ENCODE results near the gene MYO6.
"Not testable (repeated sequence)": the region's sequence is repeated elsewhere in the genome, so short reads cannot be mapped to it uniquely, and the experiment has no call there.

Gene MYO6

DNA sequence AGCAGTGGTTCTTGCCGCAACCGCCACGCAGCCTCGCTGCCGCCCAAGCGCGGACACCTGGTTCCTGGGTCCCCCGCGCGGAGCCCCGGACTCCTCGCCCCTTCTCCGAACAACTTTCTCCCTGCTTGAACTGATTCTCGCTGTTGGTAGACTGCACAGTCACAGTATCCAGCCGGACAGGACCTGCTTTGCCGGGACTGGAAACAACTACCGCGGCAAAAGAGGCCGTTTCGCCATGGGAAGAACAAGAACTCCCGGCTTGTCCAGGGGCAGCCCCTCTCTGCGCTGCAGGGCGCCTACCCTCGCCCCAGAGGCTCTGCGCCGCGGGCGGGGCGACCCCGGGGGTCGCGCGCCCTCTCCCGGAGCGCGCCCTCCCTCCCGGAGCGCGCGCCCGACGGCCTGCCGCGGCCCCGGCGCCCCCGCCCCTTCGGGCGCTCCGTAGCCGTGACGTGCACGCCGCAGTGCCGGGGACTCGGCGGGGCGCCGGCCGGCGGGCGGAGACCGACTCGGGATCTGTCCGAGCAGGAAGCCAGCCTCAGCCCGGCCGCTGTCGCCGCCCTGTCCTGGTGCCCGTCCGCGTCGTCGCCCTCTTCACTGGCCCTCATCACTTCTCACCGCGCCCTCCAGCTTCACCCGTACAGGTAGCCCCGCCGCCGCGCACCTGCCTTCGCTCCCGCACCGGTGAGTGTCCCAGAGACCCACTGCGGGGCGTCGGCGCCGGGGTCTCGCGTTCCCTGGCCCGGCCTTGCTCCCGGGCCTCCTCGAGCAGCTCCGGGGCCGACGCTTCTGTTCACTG lies at the start of gene MYO6:
Gene MYO6, plus strand, starts transcription at position 497 of the 796 bp plus-strand sequence. CDS start 68,309 bp downstream, outside the sequence.
- DNase-seq (ENCODE audit: low read depth in 1 of 2, low spot score in 1 of 2): peak; percentile 5 to 11

GRCh38 chr6:75708334-75708733 lies 40.7 kb upstream of the MYO6 start:
- not testable (repeated sequence) for DNase-seq (ENCODE audit: low read depth in 1 of 2, low spot score in 1 of 2)

- no peak for DNase-seq (ENCODE audit: low read depth in 1 of 2, low spot score in 1 of 2)
Measured at GRCh38 chr6:75711173-75711572, 37.9 kb upstream of the MYO6 start.

- no peak for DNase-seq (ENCODE audit: low read depth in 1 of 2, low spot score in 1 of 2)
Measured at GRCh38 chr6:75719133-75719532, 29.9 kb upstream of the MYO6 start.

DNA sequence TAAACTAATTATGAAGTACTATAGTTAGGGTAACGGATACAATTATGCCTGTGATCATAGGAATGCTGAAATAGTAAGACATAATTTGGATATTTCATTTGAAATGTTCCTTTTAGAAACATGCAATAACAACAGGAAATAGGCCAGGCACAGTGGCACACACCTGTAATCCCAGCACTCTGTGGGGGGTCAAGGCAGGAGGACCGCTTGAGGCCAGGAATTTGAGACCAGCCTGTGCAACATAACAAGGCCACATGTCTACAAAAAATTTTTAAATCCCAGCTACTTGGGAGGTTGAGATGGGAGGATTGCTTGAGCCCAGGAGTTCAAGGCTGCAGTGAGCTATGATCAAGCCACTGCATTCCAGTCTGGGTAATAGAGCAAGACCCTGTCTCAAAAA lies 25.7 kb upstream of the MYO6 start:
- DNase-seq (ENCODE audit: low read depth in 1 of 2, low spot score in 1 of 2): no peak

DNA sequence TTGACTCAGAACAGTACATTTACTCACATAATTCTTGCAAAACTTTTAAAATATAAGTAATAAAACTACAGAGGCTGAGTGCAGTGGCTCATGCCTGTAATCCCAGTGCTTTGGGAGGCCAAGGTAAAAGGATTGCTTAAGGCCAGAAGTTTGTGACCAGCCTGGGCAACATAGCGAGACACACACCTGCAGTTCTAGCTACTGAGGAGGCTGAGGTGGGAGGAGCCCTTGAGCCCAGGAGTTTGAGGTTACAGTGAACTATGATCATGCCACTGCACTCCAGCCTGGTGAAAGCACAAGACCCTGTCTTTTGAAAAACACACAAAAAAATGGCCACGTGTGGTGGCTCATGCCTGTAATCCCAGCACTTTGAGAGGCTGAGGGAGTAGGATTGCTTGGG lies 21.8 kb upstream of the MYO6 start:
- DNase-seq (ENCODE audit: low read depth in 1 of 2, low spot score in 1 of 2): no peak

DNA sequence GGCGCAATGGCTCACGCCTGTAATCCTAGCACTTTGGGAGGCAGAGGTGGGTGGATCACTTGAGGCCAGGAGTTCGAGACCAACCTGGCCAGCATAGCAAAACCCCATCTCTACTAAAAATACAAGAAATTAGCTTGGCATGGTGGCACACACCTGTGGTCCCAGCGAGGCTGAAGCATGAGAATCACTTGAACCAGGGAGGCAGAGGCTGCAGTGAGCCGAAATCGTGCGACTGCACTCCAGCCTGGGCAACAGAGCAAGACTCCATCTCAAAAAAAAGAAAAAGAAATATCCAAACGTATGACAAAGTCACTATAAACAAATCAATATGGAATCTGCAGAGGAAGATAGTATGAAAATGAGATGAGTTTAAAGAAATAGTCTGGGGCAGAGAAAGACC lies 18.0 kb upstream of the MYO6 start:
- DNase-seq (ENCODE audit: low read depth in 1 of 2, low spot score in 1 of 2): not testable (repeated sequence)

- DNase-seq (ENCODE audit: low read depth in 1 of 2, low spot score in 1 of 2): no peak
Measured at GRCh38 chr6:75735491-75736186, 13.4 kb upstream of the MYO6 start.

DNA sequence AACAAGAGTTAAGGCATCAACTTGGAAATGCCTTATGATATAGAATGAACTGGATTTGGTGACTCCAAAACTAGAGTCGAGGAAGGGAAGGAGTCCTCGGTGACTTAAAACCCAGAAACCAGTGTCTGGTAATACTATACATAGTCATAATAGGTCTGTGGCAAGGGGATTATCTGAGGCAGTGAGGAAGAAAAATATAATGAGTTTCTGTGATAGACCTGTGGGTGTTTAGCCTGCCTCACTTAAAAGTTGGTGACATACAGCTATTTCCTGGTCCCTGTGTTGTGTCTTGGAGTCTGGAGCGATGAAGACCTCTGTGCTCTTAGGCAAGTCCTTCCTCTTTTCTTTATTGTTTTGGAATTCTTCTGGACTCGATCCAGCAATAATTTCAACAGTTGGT lies 5.1 kb upstream of the MYO6 start:
- no peak for DNase-seq (ENCODE audit: low read depth in 1 of 2, low spot score in 1 of 2)

- DNase-seq (ENCODE audit: low read depth in 1 of 2, low spot score in 1 of 2): no peak
Measured at GRCh38 chr6:75745404-75745803, 3.6 kb upstream of the MYO6 start.

DNA sequence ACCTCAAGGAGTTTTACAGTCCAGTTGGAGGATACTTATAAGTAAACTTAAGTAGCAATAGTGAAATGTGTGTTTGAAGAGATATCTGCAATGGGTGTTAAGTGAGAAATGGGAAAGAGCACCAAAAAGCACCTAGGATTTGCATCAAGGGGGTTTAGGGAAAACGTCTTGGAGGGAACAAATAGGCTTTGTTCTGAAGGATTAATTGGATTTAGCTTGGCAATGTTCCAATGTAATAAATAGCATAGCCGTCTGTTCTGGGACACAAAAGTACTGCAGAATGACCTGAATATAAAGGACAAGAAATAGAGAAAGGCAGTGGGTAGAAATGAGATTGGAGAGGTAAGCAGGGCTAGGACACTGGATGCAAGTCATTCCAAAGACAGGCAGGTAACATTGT lies 2.8 kb upstream of the MYO6 start:
- DNase-seq (ENCODE audit: low read depth in 1 of 2, low spot score in 1 of 2): no peak

DNA sequence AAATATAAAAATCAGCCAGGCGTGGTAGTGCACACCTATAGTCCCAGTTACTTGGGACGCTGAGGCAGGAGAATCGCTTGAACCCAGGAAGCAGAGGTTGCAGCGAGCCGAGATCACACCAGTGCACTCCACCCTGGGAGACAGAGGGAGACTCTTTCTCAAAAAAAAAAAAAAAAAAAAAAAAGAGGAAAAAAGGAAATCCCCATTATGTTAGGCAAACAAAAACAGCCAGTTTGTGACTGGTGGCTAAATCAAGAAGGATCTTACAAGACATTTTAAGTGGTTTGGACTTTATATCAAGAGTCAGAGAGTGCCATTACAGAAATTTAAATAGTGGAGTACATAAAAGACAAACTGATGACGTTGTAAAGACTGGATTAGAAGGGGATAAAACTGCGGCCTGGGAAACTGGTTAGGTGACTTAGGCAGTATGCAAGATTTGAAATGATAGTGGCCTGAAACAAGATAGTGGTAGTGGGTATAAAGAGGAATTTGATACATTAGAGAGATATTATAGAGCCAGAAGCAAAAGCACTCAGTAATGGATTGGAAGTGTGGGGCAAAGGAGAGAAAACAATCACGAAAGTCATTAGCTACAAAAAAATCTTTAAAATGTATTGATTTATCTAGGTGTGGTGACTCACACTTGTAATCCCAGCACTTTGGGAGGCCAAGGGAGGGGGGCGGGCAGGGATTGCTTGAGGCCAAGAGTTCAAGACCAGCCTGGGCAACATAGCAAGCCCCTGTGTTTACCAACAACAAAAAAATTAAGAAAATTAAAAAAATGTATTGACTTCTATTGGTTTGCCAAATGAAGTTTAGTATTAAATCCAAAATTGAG lies 1.7 kb upstream of the MYO6 start:
- DNase-seq (ENCODE audit: low read depth in 1 of 2, low spot score in 1 of 2): no peak

DNA sequence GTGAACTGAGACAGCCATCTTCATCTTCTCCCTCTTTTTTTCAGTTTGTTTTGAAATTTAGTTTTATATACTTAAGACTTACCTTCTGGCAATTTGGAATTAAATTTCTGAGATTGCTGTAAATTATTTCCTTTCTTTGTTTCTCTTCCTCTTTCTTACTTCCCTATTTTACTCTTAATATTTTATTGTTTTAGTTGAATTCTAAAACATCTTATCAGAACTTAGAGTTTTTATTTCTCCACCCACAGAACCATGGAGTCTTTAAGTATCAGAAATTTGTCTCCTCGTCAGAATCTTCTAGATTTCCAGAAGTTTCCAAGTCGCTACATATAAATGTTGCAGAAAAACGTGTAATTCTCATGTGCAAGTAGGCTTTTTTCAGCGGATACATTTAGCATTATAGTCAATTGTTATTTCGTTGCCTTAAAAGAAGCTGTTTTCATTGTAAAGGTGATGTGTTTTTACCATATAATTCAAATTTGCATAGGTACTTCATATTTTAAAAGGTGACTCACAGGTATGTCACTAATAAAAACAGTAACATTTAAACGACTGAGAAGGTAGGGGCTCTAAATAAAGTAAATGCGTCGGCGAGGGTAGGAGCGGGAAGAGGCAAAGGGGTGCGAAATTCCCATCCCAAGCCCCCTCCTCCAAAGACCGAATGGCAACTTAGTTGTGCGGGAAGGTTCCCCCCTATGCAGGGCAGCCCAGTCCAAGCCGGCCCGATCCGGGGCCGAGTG lies 866 bp upstream of the MYO6 start:
- DNase-seq (ENCODE audit: low read depth in 1 of 2, low spot score in 1 of 2): no peak

DNA sequence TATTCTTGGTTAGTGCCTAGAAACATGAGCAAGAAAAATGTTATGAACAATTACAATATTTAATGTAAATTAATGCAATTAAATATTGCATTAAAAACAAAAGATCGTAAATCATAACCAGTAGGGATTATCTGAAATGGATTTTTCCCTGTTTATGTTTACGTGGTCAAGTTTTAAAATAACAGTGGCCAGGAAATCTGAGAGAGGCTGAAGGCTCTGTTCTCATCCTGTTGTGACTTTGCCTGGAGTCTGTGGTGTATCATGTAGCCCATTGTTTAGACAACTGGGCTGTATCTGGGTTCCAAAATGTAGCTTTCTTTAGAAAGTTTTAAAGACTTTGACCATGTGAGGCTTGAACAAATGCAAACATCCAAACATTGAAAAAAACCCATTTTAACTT lies 2.4 kb downstream of the MYO6 start:
- DNase-seq (ENCODE audit: low read depth in 1 of 2, low spot score in 1 of 2): no peak

DNA sequence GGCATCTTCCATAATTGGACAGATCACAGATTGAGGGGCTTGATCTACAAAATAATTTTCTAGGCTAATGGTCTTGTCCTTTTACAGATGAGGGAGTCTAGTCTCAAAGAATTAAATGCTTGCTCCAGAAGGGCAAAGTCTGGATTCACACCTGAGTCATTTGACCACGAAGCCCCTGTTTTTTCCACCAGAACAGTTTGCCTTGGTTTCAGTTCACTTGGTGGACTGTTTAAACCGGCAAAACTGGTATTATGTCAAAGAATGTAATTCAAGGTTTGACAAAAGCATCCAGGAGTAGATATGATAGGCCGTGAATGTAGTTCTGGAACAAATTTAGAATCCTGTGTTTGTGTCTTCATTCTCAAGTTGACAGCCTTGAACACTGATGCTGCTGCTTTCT lies 3.3 kb downstream of the MYO6 start:
- no peak for DNase-seq (ENCODE audit: low read depth in 1 of 2, low spot score in 1 of 2)

DNA sequence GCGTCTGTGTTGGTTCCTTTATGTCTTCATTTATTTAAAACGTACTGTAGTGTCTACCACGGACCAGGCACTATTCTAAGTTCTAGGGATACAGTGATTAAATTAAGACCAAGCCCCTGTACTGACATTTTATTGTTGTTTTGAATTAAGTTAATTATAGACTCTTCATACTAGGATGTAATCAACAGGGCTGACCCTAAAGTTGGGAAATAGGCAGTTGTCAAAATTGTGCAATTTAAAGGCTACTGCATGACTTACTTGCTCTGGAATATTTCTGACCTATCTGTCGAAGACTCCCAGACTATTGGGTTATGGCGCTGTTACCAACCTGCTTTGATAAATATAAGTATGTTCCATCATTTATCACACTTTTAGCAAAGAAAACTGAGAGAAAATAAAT lies 6.7 kb downstream of the MYO6 start:
- no peak for DNase-seq (ENCODE audit: low read depth in 1 of 2, low spot score in 1 of 2)

GRCh38 chr6:75757295-75757694 lies 8.3 kb downstream of the MYO6 start:
- no peak for DNase-seq (ENCODE audit: low read depth in 1 of 2, low spot score in 1 of 2)

- DNase-seq (ENCODE audit: low read depth in 1 of 2, low spot score in 1 of 2): no peak
Measured at GRCh38 chr6:75758061-75758460, 9.0 kb downstream of the MYO6 start.

DNA sequence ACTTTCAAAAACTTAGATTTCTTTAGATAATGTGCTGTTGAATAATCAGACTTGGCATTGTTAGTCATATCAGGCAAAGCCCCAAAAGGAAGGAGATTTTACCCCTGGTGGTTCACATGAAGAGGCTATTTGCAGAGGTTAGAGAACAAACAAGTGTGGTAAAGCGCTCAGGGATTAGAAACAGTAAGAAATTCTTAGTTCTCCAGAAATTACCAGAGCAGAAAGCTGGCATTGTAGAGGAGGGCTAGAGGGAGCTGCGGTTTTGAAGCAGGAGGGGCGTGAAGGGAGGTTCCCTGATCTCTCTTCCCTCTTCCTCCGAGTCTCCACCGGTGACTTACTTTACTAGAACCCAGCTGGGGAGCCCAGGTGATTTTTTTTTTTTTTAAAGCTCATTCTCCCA lies 10.2 kb downstream of the MYO6 start:
- no peak for DNase-seq (ENCODE audit: low read depth in 1 of 2, low spot score in 1 of 2)

DNA sequence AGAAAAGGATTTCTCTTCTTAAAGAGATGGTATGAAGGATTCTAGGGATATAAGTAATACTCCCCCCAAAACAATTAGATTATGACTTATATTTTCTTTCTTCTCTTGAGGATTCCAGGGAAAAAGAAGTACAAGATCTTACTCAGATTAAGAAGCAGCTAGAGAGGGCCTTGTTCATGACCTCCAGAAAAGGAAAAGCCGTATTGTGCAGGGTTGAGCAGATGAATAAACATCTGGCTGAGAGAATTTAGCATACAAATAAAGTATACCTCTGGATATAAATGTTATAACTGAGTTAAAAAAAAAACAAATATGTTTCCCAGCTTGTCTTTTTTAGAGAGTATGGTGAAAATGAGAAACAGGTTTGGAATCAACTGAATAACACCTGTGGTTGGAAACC lies 11.3 kb downstream of the MYO6 start:
- no peak for DNase-seq (ENCODE audit: low read depth in 1 of 2, low spot score in 1 of 2)

DNA sequence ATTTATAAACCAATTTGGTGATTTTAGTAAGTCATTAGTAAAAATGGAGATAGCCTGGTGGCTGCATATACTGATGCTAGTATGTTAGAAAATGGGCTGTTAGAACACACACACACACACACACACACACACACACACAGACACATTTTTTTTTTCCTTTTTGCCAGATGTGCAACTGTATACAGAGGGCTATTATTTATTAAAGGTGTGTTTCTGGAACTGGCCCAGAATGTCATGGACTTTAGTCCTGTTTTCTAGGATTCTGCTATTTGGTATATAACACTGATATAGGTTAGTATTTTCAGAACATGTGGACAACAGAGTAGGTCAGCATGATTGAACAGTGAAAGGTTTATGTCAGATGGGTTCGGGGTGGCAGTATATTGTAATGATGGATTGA lies 12.4 kb downstream of the MYO6 start:
- no peak for DNase-seq (ENCODE audit: low read depth in 1 of 2, low spot score in 1 of 2)

All from activated T-helper 1 cell treated with anti-CD3 and anti-CD28 coated beads, Interleukin-2, amount 50 U/mL, for 16 hours (primary cell).